Inflammatory macrophage (primary cell): ENCODE results near the gene PDZD4.
A peak's percentile ranks its signal among the peaks of the same experiment; 100 is the strongest.

Experiments used
- DNase-seq, 2 donors: peaks; one replicate each; pipeline ENCODE4 v3.0.0-alpha.2; 2020 to 2022

PDZD4 gene

DNA sequence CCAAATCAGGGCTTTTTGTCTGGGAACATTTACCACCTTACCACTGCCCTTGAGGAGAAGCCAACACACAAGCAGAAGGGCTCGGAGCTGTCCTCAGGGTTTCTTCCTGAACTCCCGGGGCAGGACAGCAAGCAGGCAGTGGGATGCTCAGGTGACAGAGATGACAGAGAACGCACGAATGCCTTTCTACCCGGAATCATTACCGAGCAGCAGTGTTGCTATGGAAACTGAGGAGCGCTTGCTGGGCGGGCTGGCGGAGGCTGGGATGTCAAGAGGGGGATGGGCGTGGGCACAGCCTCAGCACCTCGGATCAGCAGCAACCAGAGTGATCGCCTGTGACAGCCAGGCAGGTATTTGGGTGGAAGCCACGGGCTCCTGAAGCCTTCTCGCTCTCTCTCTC, 18.1 kb downstream of the PDZD4 start:
- no peak for DNase-seq

DNA sequence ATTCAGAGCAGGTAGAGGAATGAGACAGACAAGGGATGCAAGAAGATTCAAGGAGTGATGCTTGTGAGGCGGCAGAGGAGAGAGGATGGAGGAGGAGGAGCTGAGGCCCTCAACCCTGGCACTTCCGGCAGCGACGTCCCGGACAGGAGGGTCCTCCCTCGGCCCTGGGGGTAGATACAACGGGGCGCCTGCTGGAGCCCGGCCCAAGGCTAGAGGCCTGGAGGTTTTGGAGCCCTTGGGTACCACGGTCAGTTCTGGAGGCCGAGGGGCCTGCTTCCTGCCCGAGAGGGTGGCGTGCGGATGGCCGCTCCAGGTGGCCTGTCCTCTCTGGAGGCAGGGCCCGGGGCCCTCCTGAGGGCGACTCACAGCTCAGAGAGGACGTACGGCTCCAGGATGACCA, 22.4 kb downstream of the PDZD4 start:
- no peak for DNase-seq

DNA sequence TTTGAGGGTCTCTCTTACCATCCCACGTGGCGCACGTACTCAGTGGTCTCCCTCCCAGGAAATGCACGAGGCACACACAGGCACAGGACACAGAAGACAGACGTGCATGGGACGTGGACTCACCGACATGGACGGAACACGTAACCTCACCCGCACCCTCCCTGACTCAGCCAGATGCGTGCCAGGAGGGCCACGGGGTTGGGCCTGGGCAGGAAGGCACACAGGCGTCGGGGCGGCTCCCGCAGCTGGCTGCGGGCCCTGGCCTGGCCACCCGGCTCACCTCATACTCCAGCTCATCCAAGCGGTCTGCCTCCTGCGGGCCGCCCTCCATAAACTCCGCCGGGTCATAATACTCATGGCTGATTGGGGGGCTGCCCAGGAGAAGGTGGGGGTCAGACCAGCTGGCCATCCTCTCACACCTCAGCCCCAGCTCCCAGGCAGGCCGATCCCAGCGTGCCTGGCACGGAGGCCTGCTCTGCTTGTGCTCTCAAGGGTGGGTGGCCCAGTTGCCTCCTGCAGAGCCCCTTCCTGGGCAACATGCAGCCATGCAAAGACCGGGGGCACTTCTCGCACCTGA, 23.3 kb downstream of the PDZD4 start:
- DNase-seq, result no peak

DNA sequence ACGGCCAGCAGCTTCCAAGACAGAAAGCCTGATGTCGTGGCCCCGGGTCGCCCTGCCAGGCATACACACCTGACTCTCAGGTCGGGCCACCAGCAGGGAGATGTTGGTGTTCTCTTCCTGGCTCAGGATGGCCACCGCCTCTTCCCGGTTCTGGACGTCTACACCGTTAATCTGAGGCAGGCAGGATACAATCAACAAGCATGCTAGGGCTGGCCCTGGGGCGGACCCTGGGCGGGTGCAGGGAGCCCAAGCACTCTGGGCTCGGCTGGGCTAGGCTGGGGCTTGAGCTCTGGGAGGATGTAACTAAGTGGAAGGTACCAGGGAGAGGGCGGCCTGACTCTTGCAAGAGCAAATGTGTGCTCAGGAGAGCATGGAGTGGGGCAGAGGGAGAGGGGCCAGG, 24.9 kb downstream of the PDZD4 start:
- DNase-seq, result no peak

DNA sequence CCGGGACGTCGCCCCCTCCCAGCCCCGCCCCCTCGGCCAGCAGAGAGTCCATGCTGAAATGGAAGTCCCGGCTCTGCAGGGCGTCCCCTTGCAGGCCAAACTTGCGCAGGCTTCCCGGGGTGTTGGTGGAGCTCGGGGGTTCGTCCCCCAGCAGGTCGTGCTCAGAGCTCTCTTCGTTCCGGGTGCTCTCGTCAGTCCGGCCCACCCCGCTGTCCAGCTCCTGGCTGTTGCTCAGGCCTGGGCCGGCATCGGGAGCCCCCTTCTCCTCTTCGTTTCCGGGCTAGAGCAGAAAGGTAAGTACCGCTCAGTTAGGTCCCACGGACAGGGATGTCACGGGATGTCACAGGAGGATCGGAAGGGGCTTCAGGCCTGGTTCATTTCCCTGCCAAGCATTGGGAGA, 25.7 kb downstream of the PDZD4 start:
- no peak for DNase-seq

DNA sequence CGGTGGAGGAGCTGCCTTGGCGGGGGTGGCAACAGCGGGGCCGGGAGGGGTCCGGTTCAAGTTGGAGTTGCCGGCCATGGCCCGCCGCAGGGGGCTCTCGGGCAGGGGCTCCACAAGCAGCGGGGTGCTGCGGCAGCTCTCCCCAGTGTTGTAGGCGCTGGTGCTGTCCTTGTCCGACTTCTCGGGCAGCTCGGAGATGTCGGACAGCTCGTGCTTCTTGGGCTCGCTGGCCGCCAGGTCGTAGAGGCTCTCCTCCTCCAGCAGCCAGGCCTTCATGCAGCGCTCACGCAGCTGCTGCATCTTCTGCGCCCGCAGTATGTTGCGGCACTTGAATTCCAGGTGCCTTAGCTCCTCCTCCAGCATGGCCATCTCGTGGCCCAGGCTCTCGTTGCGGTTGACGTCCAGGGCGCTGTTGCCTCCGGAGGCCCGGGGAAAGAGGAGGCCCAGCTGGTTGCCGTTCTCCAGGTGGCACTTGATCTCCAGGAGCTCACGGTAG, 26.2 kb downstream of the PDZD4 start:
- no peak for DNase-seq

DNA sequence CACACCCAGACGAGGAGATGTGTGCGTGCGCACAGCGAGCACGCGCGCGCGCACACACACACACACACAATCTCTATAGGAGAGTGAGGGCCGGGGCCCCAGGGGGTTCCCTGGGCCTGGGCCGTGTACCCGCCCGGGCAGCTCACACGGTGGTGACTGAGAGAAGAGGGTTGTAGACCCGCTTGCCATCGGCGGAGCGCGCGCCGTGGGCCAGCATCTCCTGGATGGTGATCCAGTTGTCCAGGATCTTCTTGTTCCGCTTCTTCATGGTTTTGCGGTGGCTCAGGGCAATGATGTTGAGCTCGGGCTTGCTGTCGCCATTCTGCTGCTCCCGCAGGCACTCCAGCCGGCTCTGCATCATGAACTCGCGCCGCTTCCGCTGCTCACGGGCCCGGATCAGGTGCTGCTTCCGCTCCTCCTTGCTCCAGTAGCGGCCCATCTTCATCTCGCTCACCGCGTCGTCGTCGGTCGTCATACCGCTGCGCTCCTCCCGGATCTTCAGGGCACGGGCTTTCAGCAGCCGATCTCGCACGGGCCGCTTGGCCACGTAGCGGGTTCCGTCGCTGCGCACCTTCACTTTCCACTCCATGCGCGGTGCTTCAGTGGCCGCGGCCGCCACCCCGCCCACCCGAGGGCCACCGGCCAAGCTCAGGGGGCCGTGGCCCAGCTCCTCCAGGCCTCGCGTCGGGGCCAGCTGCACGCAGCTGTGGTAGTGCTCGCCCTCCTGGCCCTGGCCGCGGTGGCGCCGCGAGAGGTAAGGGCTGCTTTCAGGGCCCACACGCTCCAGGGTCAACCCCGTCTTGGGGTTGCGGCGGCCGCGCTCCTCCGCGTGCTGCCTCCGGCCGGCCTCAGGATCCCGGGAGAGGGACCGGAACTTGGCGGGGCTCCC, 26.9 kb downstream of the PDZD4 start:
- DNase-seq, result no peak

DNA sequence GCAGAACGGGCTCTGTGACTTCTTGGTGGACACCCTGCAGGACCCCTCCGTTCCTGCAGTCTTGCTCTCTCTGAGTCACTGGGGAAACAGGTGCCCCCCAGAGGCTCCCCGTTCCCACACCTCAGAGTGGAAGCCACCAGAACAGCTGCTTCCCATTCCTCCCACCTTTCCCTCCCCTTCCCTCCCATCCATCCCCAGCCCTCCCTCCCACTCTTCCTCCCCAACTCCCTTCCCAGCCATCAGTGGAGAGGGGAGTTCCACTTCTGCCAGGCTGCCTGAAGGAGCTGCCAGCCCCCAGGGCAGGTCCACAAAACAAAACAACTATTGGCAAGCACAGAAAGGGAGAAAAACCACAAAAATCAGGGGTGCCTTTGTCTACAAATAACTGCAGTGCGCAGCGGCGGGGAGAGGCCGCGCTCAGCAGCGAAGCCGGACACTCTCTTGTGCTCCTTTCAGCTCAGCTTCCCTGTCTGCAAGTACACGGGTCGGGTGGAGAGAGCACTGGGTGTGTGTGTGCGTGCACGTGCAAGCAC, 27.8 kb downstream of the PDZD4 start:
- no peak for DNase-seq

DNA sequence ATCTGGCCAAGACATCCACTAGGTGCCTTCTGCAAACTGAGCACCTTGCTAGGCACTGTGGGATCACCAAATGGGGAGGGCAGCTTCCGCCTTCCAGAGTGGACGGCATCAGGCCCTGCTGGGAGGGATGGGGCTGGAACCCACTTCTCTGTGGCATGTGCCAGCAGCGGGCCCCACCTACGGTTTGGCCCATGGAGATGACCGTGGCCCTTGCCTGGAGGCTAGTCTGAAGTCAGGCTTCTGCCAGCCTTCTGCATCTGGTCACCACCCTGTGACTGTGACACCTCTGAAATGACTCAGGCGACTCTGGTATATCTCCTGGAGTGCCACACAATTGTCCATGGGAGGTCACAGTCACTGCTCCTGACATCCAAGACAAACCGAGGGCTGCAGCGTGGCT, 28.7 kb downstream of the PDZD4 start:
- peak in 1 of 2 donors; percentile 43 for DNase-seq

DNA sequence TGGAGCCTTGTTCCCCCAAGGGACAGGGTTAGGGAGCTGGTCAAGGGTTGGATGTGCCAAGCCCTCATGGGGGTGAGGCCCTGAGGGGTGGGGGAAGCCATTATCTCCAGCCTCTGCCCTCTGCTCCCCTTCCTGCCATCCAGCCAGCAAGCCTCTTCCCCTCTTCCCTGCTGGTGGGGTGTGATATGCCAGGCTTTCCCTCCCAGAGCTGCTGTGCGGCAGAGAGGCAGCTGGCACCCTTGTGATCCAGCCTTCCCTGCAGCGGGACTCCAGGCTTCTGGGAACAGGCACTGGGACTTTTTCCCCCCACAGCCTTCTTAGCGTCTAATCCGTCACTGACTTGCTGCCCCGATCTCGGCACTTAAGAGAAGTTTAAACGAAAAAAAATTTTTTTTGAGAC, 29.6 kb downstream of the PDZD4 start:
- no peak for DNase-seq

DNA sequence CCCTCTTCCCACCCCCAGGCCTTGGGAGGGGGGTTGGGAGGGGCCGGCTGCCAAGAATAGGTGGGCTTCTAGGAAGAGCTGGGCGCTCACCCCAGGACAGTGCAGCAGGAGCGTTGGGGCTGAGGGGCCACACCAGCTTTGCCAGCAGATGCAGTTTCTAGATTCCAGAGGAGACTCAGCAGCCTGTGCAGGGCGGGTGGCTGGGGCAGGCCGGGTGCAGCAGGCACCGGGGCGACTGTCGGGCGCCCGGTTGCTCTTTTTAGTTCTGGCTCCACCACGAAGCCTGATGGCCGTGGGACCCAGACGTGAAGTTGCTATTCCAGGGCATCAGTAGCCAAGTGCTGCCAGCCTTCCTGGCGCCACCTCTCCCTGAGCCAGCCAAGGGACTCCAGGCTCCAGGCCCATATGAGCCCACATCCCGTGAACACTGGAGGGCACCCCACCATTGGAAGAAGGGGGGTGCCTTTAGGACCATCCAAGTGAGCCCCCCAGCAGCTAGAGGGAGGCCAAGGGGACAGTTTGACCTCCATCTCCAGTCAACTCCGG, 30.1 kb downstream of the PDZD4 start:
- no peak for DNase-seq

DNA sequence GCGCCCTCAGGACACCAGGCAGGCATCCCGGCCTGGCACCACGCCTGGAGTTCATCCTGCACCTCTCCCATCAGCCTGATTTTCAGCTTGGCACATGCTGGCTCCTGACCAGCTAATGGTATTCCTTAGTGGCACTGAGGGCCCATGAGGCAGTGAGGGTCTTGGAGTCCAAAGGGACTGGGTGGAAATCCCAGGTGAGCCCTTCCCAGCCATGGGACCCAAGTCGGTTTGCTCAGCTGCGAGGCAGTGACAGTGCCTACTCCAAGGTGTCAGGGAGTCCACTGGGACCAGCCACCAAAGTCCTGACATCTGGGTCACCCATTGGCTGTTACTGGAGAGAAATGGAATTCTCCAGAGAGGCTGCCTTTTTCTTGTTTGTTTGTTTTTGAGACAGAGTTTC, 31.0 kb downstream of the PDZD4 start:
- no peak for DNase-seq

DNA sequence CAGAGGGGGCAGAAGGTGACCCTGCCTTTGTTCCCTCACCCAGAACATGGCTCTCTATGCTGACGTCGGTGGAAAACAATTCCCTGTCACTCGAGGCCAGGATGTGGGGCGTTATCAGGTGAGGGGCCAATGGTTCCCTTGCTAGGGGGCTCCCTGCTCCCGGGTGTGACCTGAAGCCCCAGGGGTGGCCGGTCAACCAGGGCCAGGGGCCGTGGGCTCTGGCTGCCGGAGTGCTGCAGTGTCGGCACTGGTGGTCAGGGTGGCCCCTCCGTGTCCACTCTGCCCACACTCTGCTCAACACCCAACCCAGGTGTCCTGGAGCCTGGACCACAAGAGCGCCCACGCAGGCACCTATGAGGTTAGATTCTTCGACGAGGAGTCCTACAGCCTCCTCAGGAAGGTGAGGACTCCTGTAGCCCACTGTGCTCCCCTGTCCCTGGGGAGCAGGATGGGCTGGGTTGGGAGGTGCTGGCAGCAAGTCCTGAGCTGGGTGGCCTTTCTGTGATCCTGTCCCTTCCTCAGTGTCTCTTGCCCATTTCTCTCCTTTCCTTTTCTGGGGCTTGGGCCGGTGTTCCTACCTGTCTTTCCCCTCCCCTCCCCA, 32.8 kb downstream of the PDZD4 start:
- DNase-seq, result no peak

DNA sequence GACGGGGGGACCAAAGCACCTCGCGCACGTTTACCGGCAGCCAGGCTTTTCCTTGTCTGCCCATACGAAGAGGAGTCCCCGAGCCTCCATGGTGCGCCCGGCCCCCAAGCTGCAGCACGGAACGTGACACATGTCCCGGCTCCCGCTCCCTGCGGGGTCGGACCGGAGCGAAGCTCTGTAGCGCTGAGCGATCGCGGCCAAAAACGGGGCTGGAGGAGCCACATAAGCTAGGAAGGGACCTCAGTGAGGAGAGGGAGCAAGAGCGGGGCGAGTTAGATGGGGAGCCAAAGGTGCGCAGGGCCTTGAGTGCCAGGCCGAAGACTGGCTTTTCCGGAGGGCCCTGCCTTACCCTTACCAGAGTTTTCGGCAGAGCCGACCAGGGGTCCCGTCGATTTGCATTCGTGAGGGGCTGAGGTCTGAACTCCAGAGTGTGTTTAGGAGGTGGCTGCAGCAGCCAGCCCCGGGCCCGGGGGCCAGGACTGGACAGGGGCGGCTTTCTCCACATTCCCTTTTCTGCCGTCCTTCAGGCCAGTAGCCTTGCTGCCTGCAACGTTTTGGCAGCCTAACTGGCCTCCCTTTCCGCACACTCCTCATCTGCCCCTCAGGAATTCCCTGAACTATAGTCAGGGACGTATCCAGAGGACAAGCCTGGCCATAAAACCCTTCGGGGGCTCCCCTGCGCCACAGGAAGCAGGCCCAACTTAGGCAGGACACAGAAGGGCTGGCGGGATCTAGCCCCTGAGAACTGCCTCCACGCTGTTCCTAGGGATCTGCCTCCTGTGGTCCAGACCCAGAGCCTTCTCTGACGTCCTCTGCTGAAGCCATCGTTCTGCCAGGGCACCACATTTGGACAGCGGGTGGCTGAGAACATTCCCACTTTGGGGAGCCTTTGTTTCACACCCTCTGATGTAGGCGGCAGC, 35.2 kb downstream of the PDZD4 start:
- no peak for DNase-seq

DNA sequence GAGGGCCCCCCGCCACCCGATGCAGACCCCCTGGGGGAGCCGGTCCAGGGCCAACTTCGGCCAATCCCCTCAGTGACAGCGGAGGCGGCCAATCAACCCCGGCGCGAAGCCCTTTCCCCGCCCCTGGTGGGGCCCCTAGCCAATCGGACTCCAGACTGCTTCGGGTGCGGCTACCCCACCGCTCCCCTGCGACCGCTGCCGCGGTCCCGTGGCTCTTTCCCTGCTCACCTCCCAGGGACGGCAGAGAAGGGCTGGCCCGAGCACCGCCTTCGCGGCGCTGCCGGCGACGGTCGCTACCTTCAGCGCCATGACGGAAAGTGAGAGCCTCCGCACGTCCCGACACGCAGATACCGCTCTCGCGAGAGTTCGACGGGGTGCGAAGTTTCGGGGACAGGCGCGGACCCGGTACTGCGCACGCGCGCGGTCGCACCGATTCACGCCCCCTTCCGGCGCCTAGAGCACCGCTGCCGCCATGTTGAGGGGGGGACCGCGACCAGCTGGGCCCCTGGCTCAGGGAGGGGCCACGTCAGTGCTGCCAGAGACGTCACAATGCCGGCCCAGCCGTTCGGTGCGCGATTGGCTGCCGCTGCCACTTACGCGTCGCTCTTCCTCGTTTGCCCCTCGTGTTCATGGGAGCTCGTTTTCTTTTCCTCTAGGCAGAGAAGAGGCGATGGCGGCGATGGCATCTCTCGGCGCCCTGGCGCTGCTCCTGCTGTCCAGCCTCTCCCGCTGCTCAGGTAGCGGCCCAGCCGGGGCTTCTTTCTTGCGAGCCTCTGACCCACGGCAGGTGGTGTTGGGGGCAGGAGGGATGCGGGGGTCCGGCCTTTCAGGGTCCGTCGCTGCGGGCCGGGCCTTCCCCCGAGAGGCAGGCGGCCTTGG, 36.1 kb downstream of the PDZD4 start, which contains the start of the genes IDH3G and SSR4:
TSS of gene IDH3G (minus strand) at position 358 of the 879 bp plus-strand sequence. CDS start at position 309, 49 bp downstream.
TSS of gene SSR4 (plus strand) at position 651 of the 879 bp plus-strand sequence. CDS start at position 671, 20 bp downstream.
- peak; percentile 93 to 95 for DNase-seq

DNA sequence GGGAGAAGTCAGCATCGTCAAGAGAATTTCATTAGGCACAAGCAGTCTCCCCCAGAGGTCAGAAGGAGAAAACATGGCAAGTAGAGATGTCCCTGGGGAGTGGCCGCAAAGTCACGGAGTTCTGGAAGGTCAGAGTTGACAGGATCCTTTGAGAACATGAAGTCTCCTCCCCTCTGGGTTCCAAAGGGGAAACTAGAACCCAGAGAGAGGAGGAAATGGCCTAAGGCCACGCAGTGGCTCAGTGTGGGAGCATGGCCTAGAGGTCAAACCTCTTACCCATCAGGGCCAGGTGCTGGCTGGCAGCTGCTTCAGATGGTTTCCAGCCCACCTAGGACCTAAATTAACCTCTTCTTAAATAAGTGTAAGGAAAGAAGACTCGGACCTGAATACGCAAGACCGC, 37.1 kb downstream of the PDZD4 start:
- DNase-seq, result peak; percentile 68 to 72

DNA sequence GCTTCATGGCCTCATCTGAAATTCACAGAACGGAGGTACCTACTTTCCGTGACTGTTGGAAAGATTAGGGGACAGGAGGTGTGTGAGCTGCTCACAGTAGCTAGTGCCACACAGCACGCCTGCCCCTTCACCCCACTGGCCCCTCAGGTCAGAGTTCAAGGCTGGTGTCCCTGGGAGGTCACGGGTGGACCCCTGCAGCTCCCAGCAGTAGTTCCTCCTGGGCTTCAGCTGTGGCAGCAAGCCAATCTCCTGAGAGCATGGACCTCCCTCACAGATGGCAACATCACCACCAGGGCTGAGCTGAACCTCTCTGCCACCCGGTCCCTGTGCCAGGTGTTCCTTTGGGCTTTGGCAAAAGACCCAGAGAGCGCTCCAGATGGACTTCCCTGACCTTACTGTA, 38.0 kb downstream of the PDZD4 start:
- DNase-seq, result no peak

DNA sequence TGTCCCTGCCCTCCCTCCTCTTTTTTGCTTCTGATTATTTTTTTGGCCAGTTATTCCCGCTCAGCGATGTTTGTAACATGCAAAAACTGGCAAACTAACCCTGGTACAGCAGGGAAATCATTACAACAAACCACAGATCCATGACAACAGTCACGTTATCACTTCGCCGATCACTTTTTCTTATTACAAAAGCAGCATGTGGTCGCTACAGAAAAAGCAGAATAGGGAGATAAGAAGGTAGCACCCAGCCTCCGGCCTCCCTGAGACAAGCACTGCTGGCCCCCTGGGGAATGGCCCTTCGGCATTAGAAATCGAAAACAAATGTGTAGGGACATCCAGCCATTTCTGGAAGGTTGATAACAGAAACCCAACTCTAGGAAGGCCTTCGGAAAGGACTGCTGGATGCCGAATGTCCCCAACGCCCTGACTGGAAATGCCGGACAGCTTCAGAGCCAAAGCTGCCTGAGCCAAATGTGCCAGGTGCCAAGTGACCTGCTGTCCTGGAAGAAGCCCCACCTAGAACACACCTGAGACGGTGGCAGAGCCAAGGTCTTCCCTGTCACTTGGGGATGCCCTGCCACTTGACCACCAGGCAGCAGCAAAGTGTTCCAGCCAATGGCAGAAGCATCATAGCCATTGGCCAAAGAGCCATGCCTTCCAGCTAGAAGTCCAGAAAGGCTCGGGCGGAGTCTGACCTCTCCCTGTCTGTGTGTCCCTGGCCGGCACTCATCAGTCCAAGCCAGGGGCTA, 39.1 kb downstream of the PDZD4 start:
- no peak for DNase-seq

DNA sequence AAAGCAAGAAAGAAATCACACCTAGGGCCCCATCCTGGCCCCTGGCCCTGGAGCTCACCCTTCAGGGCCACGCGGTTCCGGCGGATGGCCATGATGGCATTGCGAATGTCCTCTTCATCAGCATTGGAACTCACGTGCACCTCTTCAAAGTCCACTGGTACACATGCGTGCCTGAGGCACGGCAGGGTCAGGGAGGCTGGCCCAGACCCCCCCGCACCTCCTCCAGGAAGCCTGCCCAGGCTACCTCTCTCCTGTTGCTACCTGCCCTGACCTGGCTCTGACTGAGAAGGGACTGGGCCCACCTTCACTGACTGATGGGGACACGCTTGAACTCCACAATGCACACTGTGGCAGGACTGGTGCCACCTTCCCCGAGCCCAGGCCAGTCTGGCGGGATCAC, 40.7 kb downstream of the PDZD4 start:
- no peak for DNase-seq

DNA sequence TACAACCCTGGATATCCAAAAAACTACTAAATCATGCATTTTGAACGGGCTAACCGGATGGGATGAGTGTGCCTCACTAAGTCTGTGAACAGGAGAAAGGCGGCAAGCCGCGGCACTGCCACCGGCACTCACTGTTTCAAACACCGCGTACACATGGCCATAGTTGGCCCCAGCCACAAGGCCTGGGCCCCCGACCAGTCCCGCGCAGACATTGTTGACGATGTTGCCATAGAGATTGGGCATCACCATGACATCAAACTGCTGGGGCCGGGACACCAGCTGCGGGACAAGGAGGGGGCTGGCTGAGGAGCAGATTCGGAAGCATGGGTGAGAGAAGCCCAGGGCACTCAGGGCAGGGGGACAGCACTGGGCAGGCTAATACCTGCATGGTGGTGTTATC, 43.7 kb downstream of the PDZD4 start:
- DNase-seq, result no peak
